Endothelial cell (in vitro differentiated cells): ENCODE data around the gene ATP13A3. TPM values are rescaled to one million over a fixed set of nuclear protein-coding genes. Genes with fewer than 3 reads are reported as not detected.
"Not testable (repeated sequence)": the region's sequence is repeated elsewhere in the genome, so short reads cannot be mapped to it uniquely, and the experiment has no call there.

Source experiments
- DNase-seq: peaks from one replicate; pipeline ENCODE4 v3.0.0; 2021; ENCODE audit warnings: low spot score
- H3K27ac Mint-ChIP-seq: one replicate; pipeline ENCODE4 v1.8.0; 2021; ENCODE audit warnings: mixed read lengths, inconsistent platforms; ENCODE audit not compliant: unreplicated experiment
- H3K27me3 Mint-ChIP-seq: one replicate; pipeline ENCODE4 v1.8.0; 2021; ENCODE audit warnings: mild to moderate bottlenecking, moderate library complexity, mixed read lengths, inconsistent platforms; ENCODE audit not compliant: unreplicated experiment
- H3K36me3 Mint-ChIP-seq: one replicate; pipeline ENCODE4 v1.8.0; 2021; ENCODE audit warnings: mild to moderate bottlenecking, low read depth, mixed read lengths, inconsistent platforms; ENCODE audit not compliant: unreplicated experiment
- H3K4me1 Mint-ChIP-seq: one replicate; pipeline ENCODE4 v1.8.0; 2021; ENCODE audit warnings: mild to moderate bottlenecking, mixed read lengths, inconsistent platforms; ENCODE audit not compliant: unreplicated experiment
- H3K4me3 Mint-ChIP-seq: one replicate; pipeline ENCODE4 v1.8.0; 2021; ENCODE audit warnings: mild to moderate bottlenecking, mixed read lengths, inconsistent platforms; ENCODE audit not compliant: unreplicated experiment
- H3K9me3 Mint-ChIP-seq: one replicate; pipeline ENCODE4 v1.8.0; 2021; ENCODE audit warnings: mixed read lengths, inconsistent platforms; ENCODE audit not compliant: unreplicated experiment
- CTCF ChIP-seq: fragments of 200-600 bp; sonication (generic); IDR thresholded peaks from one replicate; pipeline ENCODE4 v1.5.0; 2021; ENCODE audit warnings: antibody characterized with exemption; ENCODE audit not compliant: unreplicated experiment
- total RNA-seq: library from RNA; stranded (reverse); fragmentation: NEBNext Ultra II Directional; extraction: Animal tissue kit (Norgen Biotek cat#: 25700); gene quantifications from one replicate; pipeline ENCODE4 v1.2.1, GENCODE V29; 2021; ENCODE audit not compliant: unreplicated experiment

Gene ATP13A3
- total RNA-seq, 1 donor from 2014 or later = 32.1 TPM

DNA sequence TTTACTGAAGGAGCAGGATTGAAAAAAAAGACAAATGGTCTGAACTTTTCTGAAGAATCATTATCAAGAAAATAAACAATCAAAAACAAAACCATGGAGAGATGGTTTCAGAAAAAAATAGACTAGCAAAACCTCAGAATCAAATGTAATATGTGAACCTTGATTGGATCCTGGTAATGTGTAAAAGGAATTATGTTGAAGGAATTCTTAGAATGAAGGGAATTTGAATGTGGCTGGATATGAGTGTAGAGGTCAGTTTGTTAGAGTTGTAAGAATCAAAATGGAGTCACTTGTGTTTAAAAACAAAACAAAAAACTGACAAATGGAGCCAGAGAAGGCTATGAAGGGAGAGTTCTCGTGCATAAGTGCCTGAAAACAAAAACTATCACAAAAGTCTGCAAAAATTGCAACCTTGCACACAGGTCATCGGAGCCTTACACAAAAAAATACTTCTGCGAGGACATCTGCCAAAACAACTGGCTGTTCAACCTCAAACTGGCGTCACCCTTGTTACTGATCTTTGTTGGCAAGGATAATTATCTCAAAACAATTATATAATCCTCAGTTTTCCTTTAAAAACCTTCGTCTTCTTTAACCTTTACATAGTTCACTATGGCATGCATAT is 19.1 kb upstream of the ATP13A3 start:
- Mint-ChIP-seq H3K27me3 (no peaks in the 10 kb centered on the region), H3K4me1 (no peaks in the 10 kb centered on the region), H3K36me3 (no peaks in the 10 kb centered on the region), H3K4me3 (no peak overlapping the region), H3K9me3 (no peaks in the 10 kb centered on the region), H3K27ac (no peak overlapping the region)
- DNase-seq = no peak
- no peak for TF ChIP-seq CTCF

- no peaks in the 10 kb centered on the region for H3K36me3 Mint-ChIP-seq
- no peaks in the 10 kb centered on the region for H3K27me3 Mint-ChIP-seq
- H3K9me3 Mint-ChIP-seq = no peaks in the 10 kb centered on the region
- H3K4me3 Mint-ChIP-seq = no peak overlapping the region
- TF ChIP-seq CTCF = no peak
- H3K4me1 Mint-ChIP-seq = no peaks in the 10 kb centered on the region
- no peak overlapping the region for H3K27ac Mint-ChIP-seq
- no peak for DNase-seq
These were observed 18.1 kb upstream of the ATP13A3 start for GRCh38 chr3:194504861-194505260.

DNA sequence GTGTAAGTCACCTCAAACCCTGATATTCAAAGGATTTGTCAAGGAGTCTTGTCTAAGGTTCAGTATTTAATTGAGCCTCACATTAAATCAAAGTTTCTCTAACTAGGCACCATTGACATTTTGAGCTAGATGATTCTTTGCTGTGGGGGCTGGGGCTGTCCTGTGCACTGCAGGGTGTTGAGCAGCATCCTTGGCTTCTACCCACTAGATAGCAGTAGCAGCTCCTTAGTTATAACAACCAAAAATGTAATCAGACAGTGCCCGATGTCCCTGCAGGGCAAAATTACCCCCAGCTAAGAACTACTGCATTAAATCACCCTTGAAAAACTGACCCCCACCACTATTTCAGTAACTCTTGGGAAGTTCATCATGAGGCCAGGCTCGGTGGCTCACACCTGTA is 17.3 kb upstream of the ATP13A3 start:
- Mint-ChIP-seq H3K36me3 (no peaks in the 10 kb centered on the region), H3K9me3 (no peaks in the 10 kb centered on the region), H3K27ac (no peak overlapping the region), H3K27me3 (no peaks in the 10 kb centered on the region), H3K4me3 (no peak overlapping the region), H3K4me1 (no peaks in the 10 kb centered on the region)
- no peak for TF ChIP-seq CTCF
- DNase-seq = no peak

DNA sequence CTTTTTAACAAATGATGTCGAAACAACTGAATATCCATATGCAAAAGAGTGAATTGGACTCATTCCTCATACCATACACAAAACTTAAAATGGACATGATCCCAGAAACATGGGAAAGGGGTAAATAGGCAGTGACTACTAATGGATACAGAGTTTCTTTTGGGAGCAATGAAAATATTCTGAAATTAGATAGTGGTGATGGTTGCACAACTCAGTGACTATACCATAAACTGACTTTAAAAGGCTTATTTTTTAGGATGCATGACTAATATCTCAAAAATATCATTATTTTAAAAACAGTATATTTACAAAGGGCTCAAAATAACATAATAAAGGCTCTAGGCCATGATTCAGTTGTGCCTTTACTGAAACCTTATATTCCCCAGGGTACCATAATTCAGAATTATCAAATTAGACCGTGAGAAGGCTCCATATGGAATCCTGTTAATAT is 16.3 kb upstream of the ATP13A3 start:
- Mint-ChIP-seq H3K9me3 (no peaks in the 10 kb centered on the region), H3K4me3 (no peak overlapping the region), H3K4me1 (no peaks in the 10 kb centered on the region), H3K27me3 (no peaks in the 10 kb centered on the region), H3K36me3 (no peaks in the 10 kb centered on the region), H3K27ac (no peak overlapping the region)
- TF ChIP-seq CTCF = no peak
- DNase-seq = no peak

- DNase-seq = no peak
- no peak for TF ChIP-seq CTCF
- H3K27ac Mint-ChIP-seq = no peak overlapping the region
- no peaks in the 10 kb centered on the region for H3K36me3 Mint-ChIP-seq
- no peaks in the 10 kb centered on the region for H3K4me1 Mint-ChIP-seq
- H3K4me3 Mint-ChIP-seq = no peak overlapping the region
- no peaks in the 10 kb centered on the region for H3K9me3 Mint-ChIP-seq
- no peaks in the 10 kb centered on the region for H3K27me3 Mint-ChIP-seq
These were observed 13.4 kb upstream of the ATP13A3 start for GRCh38 chr3:194500198-194500597.

GRCh38 chr3:194499516-194499915 is 12.7 kb upstream of the ATP13A3 start:
- not testable (repeated sequence) for H3K4me3 Mint-ChIP-seq, H3K4me1 Mint-ChIP-seq, H3K36me3 Mint-ChIP-seq, H3K27me3 Mint-ChIP-seq, H3K9me3 Mint-ChIP-seq, H3K27ac Mint-ChIP-seq, DNase-seq
